HG03045 (cell line): ENCODE data around the gene ZNF621.
A peak's percentile ranks its signal among the peaks of the same experiment; 100 is the strongest.
"Not testable (repeated sequence)": the region's sequence is repeated elsewhere in the genome, so short reads cannot be mapped to it uniquely, and the experiment has no call there.

ENCODE experiments used
- ATAC-seq: cut with Tn5 transposase; IDR thresholded peaks from one replicate; pipeline ENCODE4 v1.9.1; 2021; ENCODE audit warnings: mild to moderate bottlenecking, moderate library complexity; ENCODE audit not compliant: unreplicated experiment

Gene ZNF621

GRCh38 chr3:40532252-40532651 is 7.5 kb downstream of the ZNF621 start:
- no peak for ATAC-seq

GRCh38 chr3:40534283-40534682 is 9.5 kb downstream of the ZNF621 start:
- no peak for ATAC-seq

DNA sequence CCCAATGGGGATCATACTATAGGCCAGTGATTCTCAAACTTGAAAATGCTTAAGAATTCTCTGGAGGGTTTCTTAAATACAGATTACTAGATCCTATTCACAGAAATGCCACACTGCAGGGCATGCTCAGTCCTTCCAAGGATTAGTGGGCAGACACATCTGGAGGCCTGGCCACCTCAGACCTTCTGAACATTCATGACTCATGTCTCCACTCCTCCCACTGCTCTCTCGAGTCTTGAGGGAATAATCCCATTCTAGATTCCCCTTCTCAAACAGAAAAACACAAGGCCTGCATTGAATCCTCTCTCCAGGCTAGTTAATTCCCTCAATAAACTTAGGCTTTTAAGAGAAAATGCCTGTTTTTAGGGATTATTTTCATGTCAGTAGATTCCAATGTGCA is 22.1 kb downstream of the ZNF621 start:
- ATAC-seq = no peak

DNA sequence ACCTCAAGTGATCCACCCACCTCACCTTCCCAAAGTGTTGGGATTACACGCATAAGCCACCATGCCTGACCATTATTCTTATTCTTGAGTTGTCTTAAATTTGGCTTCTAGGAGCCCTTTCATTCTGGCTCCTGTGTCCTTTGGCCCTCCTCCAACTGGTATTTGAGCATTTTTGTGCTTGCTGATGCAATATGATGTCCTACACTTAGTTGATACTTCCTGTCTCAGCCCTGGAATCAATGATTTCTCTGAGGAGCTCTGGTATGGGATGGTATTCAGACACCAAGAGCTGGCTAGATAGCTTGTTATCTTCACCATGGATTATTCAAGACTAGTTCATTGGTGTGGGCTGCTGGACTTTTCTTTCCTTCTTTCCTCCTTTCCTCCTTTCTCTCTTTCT is 25.4 kb downstream of the ZNF621 start:
- no peak for ATAC-seq

GRCh38 chr3:40557575-40558161 is 32.9 kb downstream of the ZNF621 start:
- ATAC-seq = no peak

GRCh38 chr3:40562482-40562881 is 37.7 kb downstream of the ZNF621 start:
- not testable (repeated sequence) for ATAC-seq

- ATAC-seq = not testable (repeated sequence)
These were observed 40.9 kb downstream of the ZNF621 start for GRCh38 chr3:40565629-40566028.

GRCh38 chr3:40566694-40567093 is 41.9 kb downstream of the ZNF621 start:
- no peak for ATAC-seq

DNA sequence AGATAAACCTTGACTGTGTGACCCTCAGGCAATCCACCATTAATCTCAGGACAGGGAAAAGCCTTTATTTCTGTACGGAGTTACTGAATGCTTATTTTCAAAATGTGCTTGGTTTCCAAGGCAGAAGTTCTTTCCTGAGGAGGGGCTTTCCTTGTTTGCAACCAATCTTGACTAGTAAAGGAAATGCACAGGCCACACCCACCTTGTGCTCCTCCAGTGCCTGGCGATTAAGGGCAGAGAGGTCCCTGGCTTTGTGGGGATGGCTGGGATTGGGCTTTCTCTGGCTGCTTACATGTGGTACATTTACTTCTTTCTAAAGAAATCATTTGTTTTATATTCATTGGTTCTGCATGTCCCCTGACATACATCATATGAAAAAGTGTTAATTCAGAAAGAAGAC is 47.8 kb downstream of the ZNF621 start:
- ATAC-seq = no peak

- ATAC-seq = no peak
These were observed 49.3 kb downstream of the ZNF621 start for GRCh38 chr3:40574050-40574449.

GRCh38 chr3:40574661-40575060 is 49.9 kb downstream of the ZNF621 start:
- no peak for ATAC-seq

- no peak for ATAC-seq
These were observed 51.6 kb downstream of the ZNF621 start for GRCh38 chr3:40576396-40576795.

DNA sequence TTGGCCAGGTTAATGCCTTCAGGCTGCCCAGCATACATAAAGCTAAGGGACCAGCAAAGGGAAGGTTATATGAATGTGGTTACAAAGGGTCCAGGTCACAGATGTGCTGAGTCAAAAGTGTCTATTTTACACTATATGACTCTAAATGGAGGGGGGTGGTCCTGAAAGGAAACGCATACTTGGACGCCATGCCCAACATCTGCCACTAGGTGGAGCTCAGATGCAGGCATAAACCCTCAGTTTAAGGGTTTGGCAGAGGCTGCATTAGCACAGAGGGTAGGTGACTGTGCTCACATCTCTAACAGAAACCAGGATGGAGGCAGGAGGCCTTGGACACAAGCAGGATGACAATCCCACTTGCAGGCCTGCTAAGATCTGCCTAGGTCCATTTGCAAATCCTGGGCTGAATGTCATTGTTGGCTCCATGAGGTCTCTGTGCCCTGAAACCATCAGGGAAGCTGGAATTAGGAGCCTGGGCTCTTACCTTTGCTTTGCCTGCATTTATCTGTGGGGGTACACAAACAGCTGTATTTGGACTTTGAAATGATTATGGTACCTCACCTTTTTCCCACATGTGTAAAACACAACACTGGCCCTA is 55.8 kb downstream of the ZNF621 start:
- ATAC-seq = peak; percentile 74

DNA sequence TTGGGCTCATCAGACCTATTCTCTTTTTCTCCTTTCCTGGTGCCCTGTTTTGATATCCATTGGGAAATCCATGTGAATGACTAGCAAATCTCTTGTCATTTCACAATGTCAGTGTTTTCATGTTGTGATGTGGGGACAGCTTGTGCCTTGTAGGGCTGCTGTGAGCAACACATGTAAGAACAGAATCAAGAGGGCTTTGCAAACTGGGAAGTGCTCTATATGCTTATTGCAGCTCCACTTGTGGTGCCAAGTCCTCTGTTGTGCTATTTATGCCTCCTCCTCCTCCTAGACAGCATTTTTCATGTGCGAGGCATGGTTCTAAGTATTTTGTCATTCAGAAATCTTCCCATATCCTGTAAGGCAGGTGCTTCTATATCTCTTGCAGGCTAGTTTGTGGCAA is 56.4 kb downstream of the ZNF621 start:
- ATAC-seq = no peak

DNA sequence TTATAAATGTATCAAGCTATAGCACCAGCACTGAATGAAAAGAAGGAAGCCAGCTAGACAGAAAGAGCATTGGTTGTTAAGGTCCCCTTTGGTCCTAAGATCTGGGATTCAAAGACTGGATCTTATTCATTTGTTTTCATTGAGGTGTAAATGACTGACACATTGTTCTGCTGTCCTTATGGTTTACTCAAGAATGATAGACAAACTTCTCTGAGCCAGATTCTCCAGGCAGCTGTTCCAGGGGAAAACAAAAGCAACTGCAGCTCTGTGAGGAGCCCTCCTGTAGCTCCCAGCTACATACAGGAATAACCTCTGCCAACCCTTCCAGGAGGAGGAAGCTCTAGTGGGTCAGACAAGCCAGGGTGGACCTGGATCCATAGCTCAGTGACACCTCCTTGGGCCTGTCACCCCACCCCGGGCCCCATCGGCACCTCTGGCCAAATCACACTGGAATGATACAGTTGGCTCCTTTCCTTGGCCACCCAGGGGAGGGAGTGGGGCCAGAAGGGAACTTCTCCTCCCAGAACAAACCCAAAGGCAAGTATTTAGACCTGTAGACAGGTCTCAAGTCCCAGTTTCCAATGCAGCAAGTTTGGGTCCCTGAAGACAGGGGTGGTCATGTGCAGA is 57.8 kb downstream of the ZNF621 start:
- ATAC-seq = no peak

GRCh38 chr3:40583691-40584090 is 58.9 kb downstream of the ZNF621 start:
- no peak for ATAC-seq

- peak; percentile 63 for ATAC-seq
These were observed 59.9 kb downstream of the ZNF621 start for GRCh38 chr3:40584625-40585189.

- ATAC-seq = no peak
These were observed 60.7 kb downstream of the ZNF621 start for GRCh38 chr3:40585381-40586016.

DNA sequence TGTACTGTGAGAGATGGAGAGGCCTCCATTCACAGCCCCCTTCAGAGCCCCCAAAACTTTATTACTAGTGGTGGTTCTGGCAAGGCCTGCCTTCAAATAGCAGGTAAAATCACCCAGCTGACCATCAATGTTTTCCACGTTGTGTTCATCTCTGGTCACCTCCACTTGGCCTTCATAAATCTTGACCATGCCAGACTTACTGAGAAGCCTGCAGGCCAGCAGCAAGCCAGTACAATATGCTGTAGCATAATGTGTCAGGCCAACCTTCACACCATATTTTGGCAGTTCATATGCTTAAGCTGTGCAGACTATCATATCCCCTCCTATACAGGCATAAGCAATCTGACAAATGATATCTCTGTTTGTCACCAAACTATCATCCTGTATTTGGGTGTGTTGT is 62.1 kb downstream of the ZNF621 start:
- no peak for ATAC-seq

DNA sequence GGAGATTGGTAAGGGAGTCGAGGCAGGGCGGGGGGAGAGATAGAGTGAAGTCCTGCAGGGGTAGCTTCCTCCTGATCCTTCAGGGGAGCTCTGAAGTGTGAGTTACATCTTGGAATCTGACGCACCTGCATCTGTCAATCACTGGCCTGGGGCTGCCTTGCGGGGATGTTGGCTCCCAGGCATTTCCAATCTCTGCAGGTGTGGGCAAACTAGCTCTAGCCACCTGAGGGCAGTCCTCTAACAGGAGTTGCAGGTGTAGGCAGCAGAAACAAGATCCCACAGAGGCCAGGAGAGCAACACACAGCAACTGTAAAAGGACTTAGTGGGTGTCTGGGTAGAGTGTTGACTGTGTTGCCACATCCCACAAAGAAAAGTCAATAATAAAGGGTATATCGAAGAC is 63.6 kb downstream of the ZNF621 start:
- no peak for ATAC-seq
